GM21515 (cell line): ENCODE data around the gene CDKAL1.
"Not testable (repeated sequence)": the region's sequence is repeated elsewhere in the genome, so short reads cannot be mapped to it uniquely, and the experiment has no call there.

Experiments used
- ATAC-seq: cut with Tn5 transposase; IDR thresholded peaks from one replicate; pipeline ENCODE4 v1.9.1; 2021; ENCODE audit not compliant: unreplicated experiment

CDKAL1 gene

GRCh38 chr6:20632696-20633095 lies 98.4 kb downstream of the CDKAL1 start:
- ATAC-seq = no peak

GRCh38 chr6:20633566-20634340 lies 99.5 kb downstream of the CDKAL1 start:
- no peak for ATAC-seq

- no peak for ATAC-seq
These were observed 104.9 kb downstream of the CDKAL1 start for GRCh38 chr6:20639161-20639560.

GRCh38 chr6:20640181-20640580 lies 105.9 kb downstream of the CDKAL1 start:
- no peak for ATAC-seq

- no peak for ATAC-seq
These were observed 108.2 kb downstream of the CDKAL1 start for GRCh38 chr6:20642441-20642840.

- no peak for ATAC-seq
These were observed 110.6 kb downstream of the CDKAL1 start for GRCh38 chr6:20644667-20645370.

- ATAC-seq = not testable (repeated sequence)
These were observed 111.3 kb downstream of the CDKAL1 start for GRCh38 chr6:20645572-20645971.

GRCh38 chr6:20647585-20647984 lies 113.3 kb downstream of the CDKAL1 start:
- no peak for ATAC-seq

- ATAC-seq = not testable (repeated sequence)
These were observed 115.6 kb downstream of the CDKAL1 start for GRCh38 chr6:20649696-20650470.

- ATAC-seq = no peak
These were observed 118.2 kb downstream of the CDKAL1 start for GRCh38 chr6:20652299-20653084.

- no peak for ATAC-seq
These were observed 118.8 kb downstream of the CDKAL1 start for GRCh38 chr6:20653085-20653479.

GRCh38 chr6:20655317-20655716 lies 121.1 kb downstream of the CDKAL1 start:
- no peak for ATAC-seq

- ATAC-seq = no peak
These were observed 123.1 kb downstream of the CDKAL1 start for GRCh38 chr6:20657274-20657800.

GRCh38 chr6:20658053-20658452 lies 123.8 kb downstream of the CDKAL1 start:
- ATAC-seq = no peak

GRCh38 chr6:20658516-20658915 lies 124.3 kb downstream of the CDKAL1 start:
- no peak for ATAC-seq

GRCh38 chr6:20660534-20660933 lies 126.3 kb downstream of the CDKAL1 start:
- ATAC-seq = no peak

- no peak for ATAC-seq
These were observed 127.5 kb downstream of the CDKAL1 start for GRCh38 chr6:20661721-20662120.

- no peak for ATAC-seq
These were observed 130.0 kb downstream of the CDKAL1 start for GRCh38 chr6:20664250-20664649.

- ATAC-seq = no peak
These were observed 131.0 kb downstream of the CDKAL1 start for GRCh38 chr6:20665290-20665689.

GRCh38 chr6:20669571-20670314 lies 135.5 kb downstream of the CDKAL1 start:
- peak; percentile 85 for ATAC-seq
